ENCODE data around the gene KLHL26.

Gene KLHL26

DNA sequence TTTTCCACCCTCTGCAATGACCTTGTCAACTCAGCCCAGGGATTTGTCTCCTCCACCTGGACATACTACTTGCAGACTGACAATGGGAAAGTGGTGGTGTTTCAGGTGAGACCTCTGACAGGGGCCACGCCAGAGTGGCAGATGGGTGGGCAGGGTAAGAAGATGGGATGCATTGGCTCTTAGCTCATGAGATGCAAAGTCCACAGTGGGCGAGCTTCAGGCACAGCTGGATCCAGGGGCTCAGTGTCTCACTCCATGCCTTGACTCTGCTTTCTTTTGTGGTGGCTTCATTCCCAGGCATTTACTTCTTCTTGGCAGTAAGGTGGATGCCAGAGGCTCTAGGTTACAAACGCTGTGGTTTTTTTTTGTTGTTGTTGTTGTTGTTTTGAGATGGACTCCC, 20.8 kb upstream of the KLHL26 start:
- DNase-seq, result no peak

GRCh38 chr19:18617562-18617961, 19.3 kb upstream of the KLHL26 start:
- DNase-seq, result no peak

DNA sequence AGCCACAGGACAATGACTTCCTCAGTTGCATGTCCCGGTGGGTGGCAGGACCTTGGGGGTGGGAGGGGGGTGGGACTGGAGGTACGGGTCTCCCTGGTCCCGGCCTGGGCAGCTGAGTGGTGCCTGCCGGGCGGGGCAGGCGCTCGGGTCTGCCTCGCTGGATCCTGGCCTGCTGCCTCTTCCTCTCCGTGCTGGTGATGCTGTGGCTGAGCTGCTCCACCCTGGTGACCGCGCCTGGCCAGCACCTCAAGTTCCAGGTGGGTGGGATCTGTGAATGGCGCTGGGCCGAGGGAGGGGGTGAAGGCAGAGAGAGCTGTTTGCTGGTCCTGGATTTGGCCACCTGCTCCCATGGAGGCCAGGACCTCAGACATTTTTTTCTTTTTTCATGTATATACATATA, 18.6 kb upstream of the KLHL26 start:
- no peak for DNase-seq

- no peak for DNase-seq
Measured at GRCh38 chr19:18620311-18620710, 16.5 kb upstream of the KLHL26 start.

- DNase-seq, result no peak
Measured at GRCh38 chr19:18620902-18621301, 15.9 kb upstream of the KLHL26 start.

- no peak for DNase-seq
Measured at GRCh38 chr19:18626906-18627305, 9.9 kb upstream of the KLHL26 start.

- no peak for DNase-seq
Measured at GRCh38 chr19:18629166-18630088, 7.4 kb upstream of the KLHL26 start.

DNA sequence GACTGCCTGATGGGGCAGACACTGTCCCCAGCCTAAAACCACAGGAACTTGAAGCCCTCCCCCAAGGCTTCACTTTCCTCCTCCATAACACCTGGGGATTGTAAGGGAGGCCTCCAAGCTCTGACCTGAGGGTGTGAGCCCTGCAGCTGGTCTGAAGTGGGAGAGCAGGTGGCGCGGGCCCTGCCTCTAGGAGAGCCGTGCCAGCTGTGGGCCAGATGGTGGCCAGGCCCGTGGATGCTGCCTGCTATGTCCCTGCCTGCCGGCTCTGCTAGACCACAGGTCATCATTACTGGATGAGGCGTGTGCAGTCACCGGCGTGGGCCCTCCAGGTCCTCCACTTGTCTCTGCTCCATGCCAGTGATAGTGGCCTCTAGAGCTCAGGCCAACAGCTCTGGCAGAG, 3.5 kb upstream of the KLHL26 start:
- no peak for DNase-seq

- no peak for DNase-seq
Measured at GRCh38 chr19:18634612-18635297, 2.1 kb upstream of the KLHL26 start.

GRCh38 chr19:18635831-18636182, 1.0 kb upstream of the KLHL26 start:
- DNase-seq, result no peak

DNA sequence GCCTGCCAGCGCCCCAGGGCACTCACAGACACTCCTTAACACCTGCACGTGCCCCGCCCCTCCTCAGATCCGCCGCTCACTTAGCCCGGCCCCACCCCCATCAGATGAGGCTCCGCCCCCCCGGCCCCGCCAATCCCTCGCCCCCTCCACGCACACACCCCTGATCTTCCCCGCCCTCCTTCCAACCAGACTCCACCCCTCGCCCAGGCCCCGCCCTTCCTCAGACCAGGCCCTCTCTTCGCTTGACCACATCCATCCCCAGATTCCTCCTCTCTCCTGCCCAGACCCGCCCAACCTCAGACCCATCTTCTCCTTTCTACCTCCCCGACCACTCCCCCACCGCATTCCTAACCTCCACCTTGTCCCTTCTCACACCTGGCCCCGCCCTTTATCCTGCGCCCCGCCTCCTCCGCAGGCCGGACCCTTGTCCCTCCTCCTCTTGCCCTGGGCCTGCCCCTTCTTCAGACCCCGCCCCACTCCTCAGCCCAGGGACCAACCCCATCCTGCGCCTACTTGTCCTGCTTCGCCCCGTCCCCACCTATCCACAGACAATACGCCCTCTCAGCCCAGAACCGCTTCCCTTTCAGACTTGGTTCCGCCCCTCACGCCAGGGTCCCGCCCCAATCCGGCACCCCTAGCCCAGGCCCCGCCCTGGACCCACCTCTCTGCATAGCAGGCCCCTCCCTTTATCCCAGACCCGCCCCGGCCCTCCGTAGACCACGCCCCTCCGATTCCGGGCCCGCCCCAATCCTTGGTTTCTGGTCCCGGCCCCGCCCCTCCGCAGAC, 452 bp upstream of the KLHL26 start:
- DNase-seq, result peak; percentile 100

DNA sequence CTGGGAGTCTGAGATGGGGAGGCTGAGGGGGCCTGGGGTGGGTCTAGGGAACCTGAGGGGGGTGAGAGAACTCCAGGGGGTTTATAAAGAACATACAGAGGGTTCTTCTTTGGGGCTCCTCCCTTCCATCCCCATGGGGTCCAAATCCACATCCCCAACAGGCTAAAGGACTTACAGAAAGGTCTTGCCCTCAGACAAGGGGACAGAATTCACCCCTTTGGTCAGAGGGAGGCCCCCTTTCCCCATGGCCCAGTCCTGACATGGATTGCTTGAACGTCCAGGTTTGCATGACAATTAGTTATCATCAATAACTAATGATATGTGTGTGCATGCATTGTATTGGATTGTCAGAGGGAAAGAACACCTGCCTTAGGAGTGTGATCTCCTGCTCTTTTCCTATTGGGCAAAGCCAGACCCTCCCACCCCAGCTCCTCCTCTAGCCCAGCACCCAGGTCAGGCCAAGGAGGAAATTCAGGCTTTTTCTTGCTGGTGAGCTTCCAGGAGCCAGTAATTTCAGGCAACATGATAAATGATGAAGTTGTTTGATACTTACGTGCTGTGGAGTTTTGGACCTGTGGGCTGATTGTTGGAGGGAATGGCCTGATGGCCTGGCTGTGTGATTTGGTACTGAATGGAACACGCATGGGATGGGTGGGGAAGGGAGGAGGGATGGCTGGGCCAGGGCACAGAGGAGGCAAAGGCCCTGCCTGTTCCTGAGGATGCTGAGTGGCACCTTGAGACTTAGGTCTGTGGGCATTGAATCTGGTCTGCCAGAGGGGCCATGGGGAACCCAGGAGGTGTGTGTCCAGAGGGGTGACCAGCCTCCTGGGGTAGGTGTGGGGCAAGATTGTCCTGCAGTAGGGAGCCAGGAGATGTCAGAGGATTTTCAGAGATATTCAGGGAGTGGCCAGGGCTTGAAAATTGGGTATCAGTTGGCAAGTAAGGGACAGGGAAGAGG, 1.1 kb downstream of the KLHL26 start:
- no peak for DNase-seq

- no peak for DNase-seq
Measured at GRCh38 chr19:18639706-18640243, 2.9 kb downstream of the KLHL26 start.

DNA sequence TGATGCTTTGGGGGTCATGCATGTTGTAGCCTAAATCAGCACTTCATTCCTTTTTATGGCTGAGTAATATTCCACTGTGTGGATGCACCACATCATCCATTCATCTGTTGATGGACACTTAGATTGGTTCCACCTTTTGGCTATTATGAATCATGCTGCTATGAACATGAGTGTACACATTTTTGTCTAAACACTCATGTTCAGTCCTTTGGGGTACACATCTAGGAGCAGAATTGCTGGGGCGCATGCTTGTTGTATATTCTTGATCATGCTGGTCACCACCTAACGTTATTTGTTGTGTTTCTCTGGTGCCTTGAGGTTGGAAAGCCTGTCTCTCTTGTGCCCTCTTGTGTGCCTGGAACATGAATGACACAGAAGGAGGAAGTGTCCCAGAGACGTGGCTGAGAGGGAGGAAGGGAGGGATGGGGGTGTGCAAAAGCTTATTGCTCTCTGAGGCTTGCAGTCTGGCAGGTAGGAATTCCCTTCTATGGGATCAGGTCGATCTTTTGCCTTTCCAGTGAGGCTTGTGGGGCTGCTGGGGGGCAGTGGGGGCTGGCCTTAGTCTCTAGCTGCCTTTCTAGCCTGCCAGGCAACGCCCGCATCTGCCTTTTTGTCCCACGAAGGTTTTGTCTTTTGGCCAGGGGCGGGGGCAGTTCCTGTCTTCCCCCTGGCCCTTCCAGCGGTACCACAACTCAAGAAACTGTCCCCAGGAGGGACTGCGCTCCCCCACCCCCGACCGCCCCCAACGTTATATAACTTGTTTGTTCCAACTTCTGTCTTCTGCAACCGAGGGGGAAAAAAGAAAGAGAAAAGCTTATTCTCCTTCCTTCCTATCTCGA, 7.6 kb downstream of the KLHL26 start:
- DNase-seq, result no peak

- no peak for DNase-seq
Measured at GRCh38 chr19:18645035-18645511, 8.2 kb downstream of the KLHL26 start.

GRCh38 chr19:18646535-18647370, 9.9 kb downstream of the KLHL26 start:
- no peak for DNase-seq

GRCh38 chr19:18647371-18647767, 10.5 kb downstream of the KLHL26 start:
- no peak for DNase-seq

DNA sequence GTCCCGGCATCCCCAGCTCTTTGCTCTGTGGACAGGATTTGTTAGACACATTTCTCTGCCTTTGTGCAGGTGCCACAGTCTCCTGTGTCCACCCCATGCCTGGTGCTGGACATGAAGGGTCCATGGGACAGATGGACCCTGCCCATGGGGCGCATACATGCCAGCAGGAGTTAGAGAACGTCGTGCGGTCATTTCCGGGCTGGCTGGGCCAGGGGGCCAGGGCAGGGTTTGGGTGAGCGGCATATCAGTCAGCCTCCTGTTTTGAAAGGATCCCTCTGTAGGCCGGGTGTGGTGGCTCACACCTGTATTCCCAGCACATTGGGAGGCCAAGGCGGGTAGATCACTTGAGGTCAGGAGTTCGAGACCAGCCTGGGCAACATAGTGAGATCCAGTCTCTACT, 11.0 kb downstream of the KLHL26 start:
- DNase-seq, result no peak

- DNase-seq, result no peak
Measured at GRCh38 chr19:18648973-18649315, 12.1 kb downstream of the KLHL26 start.

DNA sequence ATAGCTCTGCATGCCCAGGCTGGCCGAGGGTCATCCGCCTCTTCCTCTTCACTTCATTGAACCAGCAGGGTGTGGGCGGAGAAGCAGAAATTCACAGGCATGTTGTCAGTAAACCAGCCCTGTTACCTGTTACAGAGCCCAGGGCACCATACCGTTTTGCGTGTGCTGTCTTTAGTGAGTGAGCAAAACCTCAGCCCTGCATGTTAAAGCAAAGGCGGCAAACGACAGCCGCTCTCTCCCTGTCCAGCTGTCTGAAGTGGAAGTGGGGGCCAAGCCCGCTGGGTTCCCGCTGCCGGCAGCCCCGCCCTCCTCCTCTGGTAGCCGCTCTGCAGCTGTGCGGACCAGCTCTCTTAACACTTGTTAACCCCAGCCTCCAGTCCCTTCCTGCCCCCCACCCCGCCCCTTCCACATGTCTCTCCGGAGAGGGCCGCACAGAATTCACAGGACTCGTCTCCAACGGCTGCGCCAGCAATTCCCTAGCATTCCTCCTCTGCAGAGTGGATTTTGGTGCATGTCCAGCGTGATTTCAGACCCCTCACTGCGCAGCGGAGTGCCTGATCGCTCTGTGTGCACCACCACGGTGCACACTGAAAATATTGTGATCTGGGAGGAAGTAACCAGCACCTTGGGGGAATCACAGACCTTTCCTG, 12.7 kb downstream of the KLHL26 start:
- no peak for DNase-seq
